COLO668 (cell line): Measurements from ENCODE around the gene SLC1A6.
A peak's percentile ranks its signal among the peaks of the same experiment; 100 is the strongest.
"Not testable (repeated sequence)": the region's sequence is repeated elsewhere in the genome, so short reads cannot be mapped to it uniquely, and the experiment has no call there.

ENCODE experiments used
- DNase-seq: peaks from one replicate; lab custom pipeline; 2025; ENCODE audit not compliant: unreplicated experiment; lab: John Stamatoyannopoulos, UW

The SLC1A6 gene

DNA sequence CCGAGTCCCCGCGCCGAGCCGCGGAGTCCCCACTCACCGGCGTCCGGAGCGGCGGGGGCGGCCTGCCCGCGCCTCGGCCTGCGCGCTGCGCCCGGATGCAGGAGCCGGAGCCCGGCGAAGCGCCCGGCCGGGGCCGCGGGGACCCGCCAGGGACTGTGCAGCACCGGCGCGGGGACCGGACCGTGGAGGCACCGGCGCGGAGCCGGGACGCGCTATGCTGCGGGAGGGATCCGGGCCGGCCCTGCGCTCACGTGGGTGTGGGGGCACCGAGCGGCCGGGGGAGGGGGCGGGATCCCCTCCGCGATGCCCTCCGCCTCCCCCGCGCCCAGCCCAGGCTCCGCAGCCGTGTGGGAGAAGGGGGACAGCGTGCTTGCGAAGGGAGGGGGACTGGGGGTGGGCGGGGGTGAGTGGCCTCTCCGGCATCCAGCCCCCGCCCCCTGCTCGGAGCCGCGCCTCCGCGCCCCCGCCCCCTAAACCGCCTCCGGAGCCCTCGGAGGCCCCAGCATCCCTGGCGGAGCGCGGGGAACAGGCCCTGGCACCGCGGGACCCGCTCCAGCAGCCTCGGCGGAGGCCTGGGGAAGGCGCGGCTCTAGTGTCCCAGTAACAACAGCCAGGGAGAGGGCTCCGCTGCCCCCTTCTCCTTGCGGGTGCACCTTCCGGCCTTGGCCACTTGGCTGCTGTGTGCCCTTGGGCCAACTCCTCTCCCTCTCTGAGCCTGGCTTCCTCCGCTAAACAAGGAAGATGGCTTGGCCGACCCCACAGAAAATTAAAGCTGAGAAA is at the start of gene SLC1A6:
Gene SLC1A6, minus strand, starts transcription at position 389 of the 780 bp plus-strand sequence. CDS start 6,954 bp downstream, outside the sequence.
- no peak for DNase-seq

DNA sequence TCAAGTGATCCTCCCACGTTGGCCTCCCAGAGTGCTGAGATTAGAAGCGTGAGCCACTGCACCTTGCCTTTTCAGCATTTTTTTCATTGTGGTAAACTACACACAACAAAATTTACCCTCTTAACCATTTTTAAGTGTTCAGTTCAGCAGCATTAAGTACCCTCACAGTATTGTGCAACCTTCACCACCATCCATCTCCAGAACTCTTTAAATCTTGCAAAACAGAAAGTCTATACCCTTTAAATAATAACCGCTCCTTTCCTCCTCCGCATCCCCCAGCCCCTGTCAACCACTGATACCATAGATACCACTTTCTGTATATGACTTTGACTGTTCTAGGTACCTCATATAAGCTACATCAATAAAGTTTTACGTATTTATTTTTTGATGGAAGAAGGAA is 48.8 kb upstream of the SLC1A6 start:
- no peak for DNase-seq

DNA sequence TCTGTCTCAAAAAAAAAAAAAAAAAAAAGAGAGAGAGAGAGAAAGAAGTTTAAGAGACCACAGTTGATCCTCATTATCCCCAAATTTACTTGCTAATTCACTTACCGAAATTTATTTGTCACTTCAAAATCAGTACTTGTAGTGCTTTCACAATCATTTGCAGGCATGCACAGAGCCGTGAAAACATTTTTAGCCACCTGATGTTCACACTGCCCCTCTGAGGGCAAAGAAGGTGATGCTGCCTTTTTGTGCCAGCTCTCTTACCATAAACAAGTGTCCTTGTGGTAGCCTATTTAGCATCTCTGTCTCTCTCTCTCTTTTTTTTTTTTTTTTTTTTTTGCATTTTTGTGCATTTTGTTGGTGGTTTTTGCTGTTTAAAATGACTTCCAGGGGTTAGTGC is 45.6 kb upstream of the SLC1A6 start:
- no peak for DNase-seq

DNA sequence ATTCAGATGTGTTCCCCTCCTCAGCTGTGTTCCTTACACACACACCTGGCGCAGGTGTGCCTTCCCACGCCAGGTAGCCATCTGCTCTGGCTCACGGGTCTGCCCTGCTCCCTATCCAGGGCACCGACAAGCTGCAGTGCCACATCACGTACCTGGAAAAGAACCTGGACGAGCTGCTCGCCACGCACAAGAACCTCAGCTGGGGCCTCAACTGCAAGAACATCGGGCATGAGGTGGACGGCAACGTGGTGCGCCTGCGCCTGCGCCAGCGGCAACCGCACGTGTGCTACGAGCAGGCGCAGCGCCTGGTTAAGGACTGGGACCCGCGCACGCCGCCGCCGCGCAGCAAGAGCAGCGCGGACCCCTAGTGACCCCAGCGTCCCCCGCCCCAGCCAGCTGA is 43.1 kb upstream of the SLC1A6 start:
- peak; percentile 28 for DNase-seq

DNA sequence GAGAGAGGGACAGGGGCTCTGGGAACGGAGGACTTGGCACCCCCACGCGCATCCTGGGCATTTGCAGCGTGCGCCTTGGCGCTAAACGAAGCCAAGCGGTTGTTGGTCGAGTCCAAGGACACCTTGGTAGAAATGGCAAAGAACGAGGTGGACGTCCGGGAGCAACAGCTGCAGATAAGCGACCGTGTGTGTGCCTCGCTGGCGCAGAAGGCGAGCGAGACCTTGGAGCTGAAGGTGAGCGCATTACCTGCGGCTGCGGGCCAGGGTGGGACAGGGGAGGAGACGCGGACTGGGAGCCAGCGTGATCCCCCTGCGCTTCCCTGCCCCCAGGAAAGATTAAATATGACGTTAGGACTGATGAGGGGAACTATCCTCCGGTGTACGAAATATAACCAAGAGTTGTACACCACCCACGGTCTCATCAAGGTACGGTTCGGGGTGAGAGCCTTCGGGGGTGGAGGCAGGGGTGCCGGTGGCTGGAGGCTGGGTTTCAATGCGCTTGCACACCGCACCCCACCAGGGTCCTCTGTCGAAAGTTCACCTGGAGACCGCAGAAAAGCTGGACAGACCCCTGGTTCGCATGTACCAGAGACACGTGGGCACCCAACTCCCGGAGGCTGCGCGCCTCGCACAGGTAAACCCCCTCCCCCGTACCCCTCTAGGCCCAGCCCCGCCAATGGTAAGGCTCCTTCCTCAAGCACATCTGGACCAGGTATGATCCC is 41.8 kb upstream of the SLC1A6 start:
- DNase-seq = no peak

DNA sequence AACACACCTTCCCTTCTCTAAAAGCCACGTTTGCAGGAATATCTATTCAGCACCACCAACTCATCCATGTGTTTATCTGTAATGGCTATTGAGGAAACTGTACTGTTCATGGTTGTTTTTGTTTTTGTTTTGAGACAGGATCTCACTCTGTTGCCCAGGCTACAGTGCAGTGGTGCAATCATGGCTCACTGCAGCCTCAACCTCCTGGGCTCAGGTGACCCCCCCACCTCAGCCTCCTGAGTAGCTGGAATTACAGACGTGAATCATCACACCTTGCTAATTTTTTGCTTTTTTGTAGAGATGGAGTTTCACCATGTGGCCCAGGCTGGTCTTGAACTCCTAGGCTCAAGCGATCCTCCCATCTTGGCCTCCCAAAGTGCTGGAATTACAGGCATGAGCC is 39.2 kb upstream of the SLC1A6 start:
- not testable (repeated sequence) for DNase-seq

DNA sequence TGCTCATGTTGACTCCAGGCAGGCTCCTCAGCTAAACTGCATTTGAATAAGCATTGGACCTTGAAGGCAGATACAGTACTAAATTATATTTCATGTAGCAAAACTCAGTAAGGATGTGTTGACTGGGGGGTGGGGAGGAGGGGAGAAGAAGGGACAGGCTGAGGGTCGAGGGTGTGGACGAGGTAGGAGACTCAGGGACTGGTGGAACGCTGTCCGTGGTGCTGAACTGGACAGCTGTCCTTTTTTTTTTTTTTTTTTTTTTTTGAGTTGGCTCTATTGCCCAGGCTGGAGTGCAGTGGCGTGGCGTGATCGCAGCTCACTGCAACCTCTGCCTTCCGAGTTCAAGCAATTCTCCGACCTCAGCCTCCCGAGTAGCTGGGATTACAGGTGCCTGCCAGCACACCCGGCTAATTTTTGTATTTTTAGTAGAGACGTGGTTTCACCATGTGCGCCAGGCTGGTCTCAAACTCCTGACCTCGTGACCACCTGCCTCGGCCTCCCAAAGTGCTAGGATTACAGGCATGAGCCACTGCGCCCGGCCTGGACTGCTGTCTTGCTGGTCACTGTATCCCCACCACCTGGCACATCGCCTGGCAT is 36.4 kb upstream of the SLC1A6 start:
- DNase-seq = no peak

DNA sequence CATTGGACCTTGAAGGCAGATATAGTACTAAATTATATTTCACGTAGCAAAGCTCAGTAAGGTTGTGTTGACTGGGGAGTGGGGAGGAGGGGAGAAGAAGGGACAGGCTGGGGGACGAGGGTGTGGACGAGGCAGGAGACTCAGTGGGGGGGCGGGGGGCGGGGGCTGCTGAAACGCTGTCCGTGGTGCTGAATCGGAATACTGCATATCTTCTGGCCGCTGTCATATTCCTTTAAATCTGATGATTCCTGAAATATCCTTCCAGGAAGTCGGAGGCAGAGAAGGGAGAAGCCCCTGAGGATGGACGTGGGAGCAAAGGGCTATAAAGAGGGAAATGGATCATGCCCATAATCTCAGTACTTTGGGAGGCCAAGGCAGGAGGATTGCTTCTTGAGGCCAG is 34.9 kb upstream of the SLC1A6 start:
- DNase-seq = no peak

DNA sequence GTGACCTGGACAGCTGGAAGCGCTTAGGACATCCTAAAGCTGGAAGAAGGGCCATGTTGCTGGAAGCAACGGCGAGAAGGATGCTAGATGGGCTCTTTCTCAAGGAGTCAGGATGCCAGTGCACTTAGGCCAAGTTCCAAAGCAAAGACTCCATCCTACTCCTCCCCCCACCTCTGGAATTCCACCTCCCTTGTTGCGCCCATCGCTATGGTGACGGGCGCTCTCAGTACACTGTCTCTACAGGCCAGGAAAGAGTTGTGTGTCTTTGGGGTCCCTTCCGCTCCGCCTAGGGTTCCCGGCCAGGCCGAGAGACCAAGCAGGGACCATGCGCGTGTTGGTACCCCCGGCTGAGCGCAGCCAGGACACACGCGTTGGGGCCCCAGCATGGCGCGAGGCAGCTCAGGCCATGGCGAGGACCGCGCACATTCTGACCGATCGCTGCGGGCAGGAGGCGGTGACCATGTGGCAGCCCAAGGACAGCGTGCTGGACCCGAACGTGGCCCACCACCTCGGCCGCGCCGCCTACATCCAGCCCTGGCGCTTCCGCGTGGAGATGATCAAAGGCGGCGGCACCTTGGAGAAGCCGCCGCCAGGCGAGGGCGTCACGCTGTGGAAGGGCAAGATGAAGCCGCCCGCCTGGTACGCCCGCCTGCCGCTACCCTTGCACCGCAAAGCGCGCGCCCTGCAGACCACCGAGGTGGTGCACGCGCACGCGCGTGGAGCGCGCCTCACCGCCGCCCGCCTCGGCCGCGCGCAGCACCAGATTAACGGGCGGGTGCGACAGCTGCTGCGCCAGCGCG is 31.0 kb upstream of the SLC1A6 start:
- DNase-seq = no peak

DNA sequence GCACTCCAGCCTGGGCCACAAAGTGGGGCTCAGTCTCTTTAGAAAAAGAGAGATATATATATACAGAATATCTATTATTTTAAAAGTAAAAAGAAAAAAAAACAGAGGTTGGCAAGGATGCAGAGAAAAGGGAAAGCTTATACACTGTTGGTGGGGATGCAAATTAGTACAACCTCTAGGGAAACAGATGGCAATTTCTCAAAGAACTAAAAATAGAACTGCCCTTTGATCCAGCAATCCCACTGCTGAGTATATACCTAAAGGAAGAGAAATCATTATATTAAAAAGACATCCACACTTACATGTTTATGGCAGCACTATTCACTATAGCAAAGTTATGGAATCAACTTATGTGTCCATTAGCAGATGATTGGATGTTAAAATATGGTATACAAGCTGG is 28.6 kb upstream of the SLC1A6 start:
- no peak for DNase-seq

DNA sequence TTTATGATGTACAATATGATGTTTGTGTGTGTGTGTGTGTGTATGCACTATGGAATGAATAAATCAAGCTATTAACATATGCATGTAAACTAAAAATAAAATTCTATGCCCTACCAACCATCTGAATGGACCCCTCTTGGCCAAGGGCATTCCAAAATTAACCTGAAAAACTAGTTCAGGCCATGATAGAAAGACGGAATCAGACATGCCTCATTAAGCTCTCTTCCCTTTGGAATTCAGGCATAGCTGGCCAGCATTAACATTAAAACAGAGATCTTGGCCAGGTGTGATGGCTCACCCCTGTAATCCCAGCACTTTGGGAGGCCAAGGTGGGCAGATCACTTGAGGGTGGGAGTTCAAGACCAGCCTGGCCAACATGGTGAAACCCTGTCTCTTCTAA is 18.3 kb upstream of the SLC1A6 start:
- no peak for DNase-seq

DNA sequence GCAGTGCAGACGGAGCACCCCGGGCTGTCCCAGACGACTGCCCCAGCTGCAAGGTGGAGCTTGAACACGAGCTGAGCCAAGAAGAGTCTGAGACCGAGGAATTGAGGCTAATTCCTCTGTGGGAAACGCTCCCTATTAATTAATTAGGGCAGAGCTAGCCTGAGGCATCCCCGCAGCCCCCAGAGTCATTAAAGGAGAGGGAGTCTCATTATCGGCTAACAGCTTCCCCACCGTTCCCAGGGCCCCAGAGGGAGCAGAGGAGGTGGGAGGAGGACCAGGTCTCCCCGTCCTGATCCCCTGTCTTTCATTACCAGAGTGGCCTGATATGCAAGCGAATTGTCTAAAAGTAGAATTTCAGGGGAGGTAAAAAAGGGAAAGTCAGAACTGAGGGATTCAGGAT is 13.1 kb upstream of the SLC1A6 start:
- DNase-seq = no peak

DNA sequence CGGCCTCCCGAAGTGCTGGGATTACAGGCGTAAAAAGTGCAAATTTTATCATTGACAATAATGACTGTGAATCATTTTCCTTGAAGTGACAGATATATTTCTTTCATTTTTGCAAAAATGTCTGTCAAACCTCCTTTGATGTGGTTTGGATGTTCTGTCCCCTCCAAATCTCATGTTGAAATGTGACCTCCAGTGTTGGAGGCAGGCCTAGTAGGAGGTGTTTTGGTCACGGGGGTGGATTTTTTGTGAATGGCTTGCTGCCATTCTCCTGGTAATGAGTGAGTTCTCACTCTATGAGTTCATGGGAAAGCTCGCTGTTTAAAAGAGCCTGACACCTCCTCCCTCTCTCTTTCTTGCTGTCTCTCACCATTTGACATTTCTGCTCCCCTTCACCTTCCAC is 5.5 kb upstream of the SLC1A6 start:
- no peak for DNase-seq

DNA sequence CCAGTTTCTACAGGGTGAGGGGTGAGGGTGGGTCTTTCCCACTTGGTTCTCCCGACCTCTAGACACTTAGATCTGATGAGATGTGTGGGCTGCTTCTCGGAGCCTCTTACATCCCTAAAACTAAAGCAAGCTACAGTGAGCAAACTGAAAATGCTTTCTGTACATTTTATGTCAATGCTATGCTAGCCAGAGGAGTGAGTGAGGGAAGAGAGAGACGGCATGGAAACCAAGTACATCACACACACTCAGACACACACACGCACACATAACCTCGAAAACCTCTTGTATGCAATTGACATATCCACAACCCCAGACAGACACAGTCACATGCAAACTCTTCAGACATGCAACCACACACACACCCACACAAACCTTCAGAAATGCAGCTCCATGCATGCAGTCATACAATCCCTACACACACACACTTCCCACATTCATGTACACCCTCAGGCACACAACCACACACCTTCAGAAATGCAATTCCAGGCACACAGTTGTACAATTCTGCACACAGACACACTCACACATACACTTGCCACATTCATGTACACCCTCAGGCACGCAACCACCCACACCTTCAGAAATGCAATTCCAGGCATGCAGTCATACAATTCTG is 1.4 kb downstream of the SLC1A6 start:
- DNase-seq = no peak

DNA sequence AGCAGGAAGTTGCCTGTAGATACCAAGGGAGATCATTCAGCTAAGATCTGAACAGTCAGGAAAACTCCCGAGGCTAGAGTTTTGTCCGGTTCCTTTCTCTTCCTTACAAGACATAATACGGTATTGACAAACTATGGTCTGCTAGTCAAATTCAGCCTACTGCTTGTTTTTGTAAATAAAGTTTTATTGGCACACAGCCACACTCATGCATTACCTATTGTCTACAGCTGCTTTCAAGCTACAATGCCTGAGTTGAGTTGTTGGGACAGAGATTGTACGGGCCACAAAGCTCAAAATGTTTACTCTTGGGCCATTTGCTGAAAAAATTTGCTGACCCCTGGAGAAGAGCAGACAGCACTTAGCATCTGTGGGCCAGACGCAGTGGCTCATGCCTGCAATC is 2.5 kb downstream of the SLC1A6 start:
- no peak for DNase-seq

DNA sequence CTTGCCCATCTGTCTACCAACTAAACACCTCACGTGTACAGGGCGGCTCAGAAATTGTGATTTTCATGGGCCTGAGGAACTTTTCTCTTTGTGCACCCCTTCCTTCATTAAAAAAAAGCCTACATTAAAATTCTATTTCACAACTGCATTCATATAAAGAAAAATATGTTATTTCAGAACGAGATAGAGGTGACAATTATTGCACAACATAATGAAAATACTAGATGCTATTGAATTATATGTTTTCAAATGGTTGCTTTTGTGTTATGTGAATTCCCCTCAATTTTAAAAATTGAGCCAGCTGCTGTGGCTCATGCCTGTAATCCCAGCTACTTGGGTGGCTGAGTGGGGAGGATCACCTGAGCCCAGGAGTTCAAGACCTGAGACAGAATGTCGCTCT is 5.2 kb downstream of the SLC1A6 start:
- DNase-seq = no peak

DNA sequence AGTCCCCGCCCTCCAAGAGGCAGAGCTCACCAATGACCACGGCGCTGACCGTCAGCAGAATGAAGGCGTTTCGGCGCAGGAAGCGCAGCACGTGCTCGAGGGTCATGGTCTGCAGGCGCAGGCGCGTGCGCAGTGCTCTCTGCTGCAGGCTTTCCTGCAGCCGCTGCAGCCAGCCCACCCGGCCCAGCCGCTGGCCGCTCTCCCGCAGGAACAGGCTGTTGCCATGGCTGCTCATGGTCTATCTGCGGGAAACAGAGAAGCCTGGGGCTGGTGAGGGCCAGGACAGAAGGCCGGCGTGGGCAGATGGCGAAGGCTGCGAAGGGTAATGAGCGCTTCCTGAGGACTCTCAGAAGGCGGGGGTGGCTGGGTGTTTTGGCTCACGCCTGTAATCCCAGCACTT is 7.0 kb downstream of the SLC1A6 start:
- DNase-seq = no peak

DNA sequence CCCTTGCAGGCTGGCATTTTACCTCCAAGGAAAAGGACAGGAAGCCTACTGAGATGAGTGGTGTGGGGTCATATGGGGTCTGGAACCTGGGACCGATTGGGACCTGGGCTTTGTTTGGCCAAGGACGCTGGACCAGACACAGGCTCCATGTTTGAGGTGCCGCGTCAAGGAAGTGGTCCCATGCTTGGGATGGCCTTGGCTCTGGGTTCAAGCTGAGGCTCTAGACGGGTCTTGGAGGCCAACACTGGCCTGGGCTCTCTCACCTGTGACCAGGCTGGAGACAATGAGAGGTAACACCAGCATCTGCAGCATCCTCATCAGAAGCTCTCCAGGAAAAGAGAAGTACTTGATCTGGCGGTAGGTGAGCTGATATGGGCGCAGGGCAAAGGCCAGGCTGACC is 8.2 kb downstream of the SLC1A6 start:
- no peak for DNase-seq

DNA sequence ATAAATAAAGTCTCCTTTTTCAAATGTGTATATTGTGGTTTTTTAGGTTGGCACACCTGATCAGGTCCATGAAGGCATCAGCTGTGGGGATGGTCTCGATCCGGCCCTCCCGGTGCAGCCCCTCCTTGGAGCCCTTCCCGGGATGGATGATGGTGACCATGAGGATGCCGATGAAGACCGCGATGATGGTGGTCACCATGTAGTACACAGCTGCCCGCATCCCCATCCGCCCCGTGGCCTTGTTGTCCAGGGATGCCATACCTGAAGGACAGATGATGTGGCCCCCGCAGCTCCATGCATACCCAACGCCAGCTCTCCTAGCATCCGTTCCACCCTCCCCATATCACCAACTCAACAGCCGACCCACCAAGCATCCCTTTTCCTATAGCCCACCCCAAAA is 11.4 kb downstream of the SLC1A6 start:
- DNase-seq = no peak

DNA sequence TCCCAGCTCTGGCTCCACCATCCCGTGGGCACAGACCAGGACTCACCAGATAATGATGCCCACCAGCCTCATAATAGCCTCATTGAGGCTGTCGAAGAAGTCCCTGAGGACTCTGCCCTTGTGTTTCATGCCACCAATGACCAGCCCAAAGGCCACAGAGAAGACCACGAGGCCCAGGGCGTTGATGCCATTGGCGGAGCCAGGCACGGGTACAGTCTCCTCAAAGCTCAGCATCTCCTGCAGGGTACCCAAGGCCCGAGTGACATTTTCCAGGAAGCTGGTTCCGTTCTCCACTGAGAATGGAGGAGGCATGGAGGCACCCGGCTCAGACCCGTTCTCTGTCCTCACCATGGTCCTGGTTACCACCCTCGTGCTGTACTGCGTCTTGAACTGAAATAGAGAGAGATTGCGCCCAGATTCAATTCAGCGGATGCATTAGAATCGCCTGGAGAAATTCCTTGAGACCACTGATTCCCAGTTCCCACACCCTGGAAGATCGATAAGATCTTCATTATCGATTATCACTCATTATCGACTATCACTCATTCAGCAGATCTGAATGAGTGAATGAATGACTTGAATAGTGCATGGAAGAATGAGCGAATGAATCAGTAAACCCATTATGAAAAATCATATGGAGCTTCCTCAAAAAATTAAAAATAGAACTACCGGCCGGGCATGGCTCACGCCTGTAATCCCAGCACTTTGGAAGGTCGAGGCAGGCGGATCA is 17.5 kb downstream of the SLC1A6 start:
- no peak for DNase-seq
